ENCODE data around the gene FALEC. TPM values are rescaled to one million over a fixed set of nuclear protein-coding genes. Genes with fewer than 3 reads are reported as not detected.
A peak's percentile ranks its signal among the peaks of the same experiment; 100 is the strongest.

FALEC gene
- total RNA-seq, 1 donor from 2014 or later = 1.2 TPM

DNA sequence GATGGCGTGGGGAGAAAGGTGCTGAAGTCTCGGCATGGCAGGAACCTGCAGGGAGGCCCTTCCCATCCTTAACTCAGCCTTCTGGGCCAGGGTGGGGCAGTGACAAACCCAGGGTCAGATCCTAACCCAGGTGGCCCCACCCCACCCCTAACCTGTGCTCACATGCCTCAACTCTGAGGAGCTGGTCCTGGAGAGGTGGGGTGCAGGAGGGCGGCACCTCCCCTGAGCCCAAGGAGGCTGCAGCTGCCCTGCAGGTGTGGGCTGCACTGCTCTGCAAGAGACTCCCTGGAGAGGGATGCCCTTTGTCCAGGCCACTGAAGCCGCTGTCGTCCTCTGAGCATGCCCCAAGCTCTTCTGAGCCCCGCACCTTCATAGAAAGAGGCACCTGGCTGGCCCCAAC, 18.4 kb downstream of the FALEC start:
- DNase-seq (ENCODE audit: low spot score) = no peak
- TF ChIP-seq, protein P1, sequence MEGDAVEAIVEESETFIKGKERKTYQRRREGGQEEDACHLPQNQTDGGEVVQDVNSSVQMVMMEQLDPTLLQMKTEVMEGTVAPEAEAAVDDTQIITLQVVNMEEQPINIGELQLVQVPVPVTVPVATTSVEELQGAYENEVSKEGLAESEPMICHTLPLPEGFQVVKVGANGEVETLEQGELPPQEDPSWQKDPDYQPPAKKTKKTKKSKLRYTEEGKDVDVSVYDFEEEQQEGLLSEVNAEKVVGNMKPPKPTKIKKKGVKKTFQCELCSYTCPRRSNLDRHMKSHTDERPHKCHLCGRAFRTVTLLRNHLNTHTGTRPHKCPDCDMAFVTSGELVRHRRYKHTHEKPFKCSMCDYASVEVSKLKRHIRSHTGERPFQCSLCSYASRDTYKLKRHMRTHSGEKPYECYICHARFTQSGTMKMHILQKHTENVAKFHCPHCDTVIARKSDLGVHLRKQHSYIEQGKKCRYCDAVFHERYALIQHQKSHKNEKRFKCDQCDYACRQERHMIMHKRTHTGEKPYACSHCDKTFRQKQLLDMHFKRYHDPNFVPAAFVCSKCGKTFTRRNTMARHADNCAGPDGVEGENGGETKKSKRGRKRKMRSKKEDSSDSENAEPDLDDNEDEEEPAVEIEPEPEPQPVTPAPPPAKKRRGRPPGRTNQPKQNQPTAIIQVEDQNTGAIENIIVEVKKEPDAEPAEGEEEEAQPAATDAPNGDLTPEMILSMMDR (IDR thresholded peaks at IDR 0.05; ENCODE audit: unreplicated experiment) = no peak

GRCh38 chr1:150535511-150536287, 20.1 kb downstream of the FALEC start:
- no peaks in the 10 kb centered on the region for H3K9me3 Mint-ChIP-seq (ENCODE audit: unreplicated experiment)
- H3K27ac Mint-ChIP-seq (ENCODE audit: unreplicated experiment) = peak overlapping the region; percentile 70
- TF ChIP-seq, protein P1 (IDR thresholded peaks at IDR 0.05; ENCODE audit: unreplicated experiment) = no peak
- peaks cover 2% of the 10 kb centered on the region for H3K27me3 Mint-ChIP-seq (ENCODE audit: unreplicated experiment)
- no peak overlapping the region for H3K4me3 Mint-ChIP-seq (ENCODE audit: unreplicated experiment)
- H3K36me3 Mint-ChIP-seq (ENCODE audit: low read depth, unreplicated experiment) = peaks cover 7% of the 10 kb centered on the region
- peaks cover 14% of the 10 kb centered on the region for H3K4me1 Mint-ChIP-seq (ENCODE audit: unreplicated experiment)
- DNase-seq (ENCODE audit: low spot score) = no peak

More for the DNA sequence above, 18.4 kb downstream of the FALEC start:
- no peak overlapping the region for H3K4me3 Mint-ChIP-seq (ENCODE audit: unreplicated experiment)
- no peak overlapping the region for H3K27ac Mint-ChIP-seq (ENCODE audit: unreplicated experiment)
- H3K36me3 Mint-ChIP-seq (ENCODE audit: low read depth, unreplicated experiment) = peaks cover 8% of the 10 kb centered on the region
- H3K9me3 Mint-ChIP-seq (ENCODE audit: unreplicated experiment) = no peaks in the 10 kb centered on the region
- H3K4me1 Mint-ChIP-seq (ENCODE audit: unreplicated experiment) = peaks cover 14% of the 10 kb centered on the region
- peaks cover 2% of the 10 kb centered on the region for H3K27me3 Mint-ChIP-seq (ENCODE audit: unreplicated experiment)

DNA sequence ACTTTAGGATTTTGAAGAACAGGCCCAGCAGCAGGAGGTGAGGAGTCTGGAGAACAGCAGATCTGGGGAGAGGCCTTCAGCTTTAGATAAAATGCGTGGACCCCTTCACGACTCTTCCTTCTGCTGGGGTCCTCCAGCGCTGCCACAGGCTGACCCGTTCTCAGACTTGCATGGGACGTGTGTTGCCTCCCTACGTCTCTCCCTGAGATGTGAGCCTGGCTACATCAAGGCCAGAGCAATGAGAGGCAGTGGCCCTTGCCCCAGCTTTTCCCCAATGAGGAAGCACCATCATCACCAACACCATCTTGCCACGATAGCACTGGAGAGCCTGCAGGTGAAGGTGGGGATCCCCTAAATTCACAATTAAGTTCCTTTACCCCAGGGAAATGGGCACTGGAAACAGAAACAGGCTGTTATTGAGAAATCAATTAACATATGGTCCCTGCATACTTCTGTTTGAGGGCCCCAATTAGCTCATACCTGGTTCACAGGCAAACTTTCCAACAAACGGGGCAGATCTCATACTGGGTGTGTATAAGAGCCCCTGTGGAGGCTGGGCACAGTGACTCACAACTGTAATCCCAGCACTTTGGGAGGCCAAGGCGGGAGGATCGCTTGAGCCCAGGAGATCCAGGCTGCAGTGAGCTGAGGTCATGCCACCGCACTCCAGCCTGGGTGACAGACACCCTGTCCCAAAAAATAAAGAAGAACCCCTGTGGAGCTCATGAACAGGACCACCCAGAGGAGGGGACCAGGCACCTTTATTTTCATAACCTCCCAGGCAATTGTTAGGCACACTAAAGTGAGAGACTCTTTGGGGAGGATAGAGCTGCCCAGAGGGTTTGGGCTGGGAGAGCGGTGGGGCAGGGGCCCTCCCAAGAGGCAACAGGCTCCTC, 21.5 kb downstream of the FALEC start:
- Mint-ChIP-seq H3K27me3 (ENCODE audit: unreplicated experiment) (peaks cover 2% of the 10 kb centered on the region), H3K9me3 (ENCODE audit: unreplicated experiment) (no peaks in the 10 kb centered on the region), H3K4me1 (ENCODE audit: unreplicated experiment) (peaks cover 14% of the 10 kb centered on the region), H3K27ac (ENCODE audit: unreplicated experiment) (peak overlapping the region; percentile 72), H3K36me3 (ENCODE audit: low read depth, unreplicated experiment) (no peaks in the 10 kb centered on the region), H3K4me3 (ENCODE audit: unreplicated experiment) (no peak overlapping the region)
- TF ChIP-seq, protein P1 (IDR thresholded peaks at IDR 0.05; ENCODE audit: unreplicated experiment) = no peak
- DNase-seq (ENCODE audit: low spot score) = no peak

GRCh38 chr1:150537732-150538684, 22.5 kb downstream of the FALEC start:
- H3K4me3 Mint-ChIP-seq (ENCODE audit: unreplicated experiment) = no peak overlapping the region
- TF ChIP-seq, protein P1 (IDR thresholded peaks at IDR 0.05; ENCODE audit: unreplicated experiment) = no peak
- peak; percentile 49 for DNase-seq (ENCODE audit: low spot score)

More at GRCh38 chr1:150537732-150538684, 22.5 kb downstream of the FALEC start:
- H3K36me3 Mint-ChIP-seq (ENCODE audit: low read depth, unreplicated experiment) = no peaks in the 10 kb centered on the region
- H3K27me3 Mint-ChIP-seq (ENCODE audit: unreplicated experiment) = peaks cover 2% of the 10 kb centered on the region
- H3K9me3 Mint-ChIP-seq (ENCODE audit: unreplicated experiment) = no peaks in the 10 kb centered on the region
- H3K27ac Mint-ChIP-seq (ENCODE audit: unreplicated experiment) = peak overlapping the region; percentile 90
- peaks cover 14% of the 10 kb centered on the region for H3K4me1 Mint-ChIP-seq (ENCODE audit: unreplicated experiment)
